Gastroesophageal sphincter (tissue), 3 donors: ENCODE results near the gene TRPV3.

Experiments
- POLR2AphosphoS5 ChIP-seq: sonication (generic); formaldehyde crosslinking; IDR thresholded peaks from one replicate; pipeline ENCODE4 v1.6.1; 2017; ENCODE audit warnings: antibody characterized with exemption
- TF ChIP-seq, protein P1 (sequence below), 4 experiments: fragments of 200-600 bp in 2 of 4; fragments of 450-650 bp in 2 of 4; sonication (generic) in 1 of 4; IDR thresholded peaks; one replicate each; pipeline ENCODE4 v1.5.1; 2017 to 2019; ENCODE audit warnings: antibody characterized with exemption in 4 of 4, mild to moderate bottlenecking in 2 of 4, moderate library complexity in 2 of 4

DNA sequence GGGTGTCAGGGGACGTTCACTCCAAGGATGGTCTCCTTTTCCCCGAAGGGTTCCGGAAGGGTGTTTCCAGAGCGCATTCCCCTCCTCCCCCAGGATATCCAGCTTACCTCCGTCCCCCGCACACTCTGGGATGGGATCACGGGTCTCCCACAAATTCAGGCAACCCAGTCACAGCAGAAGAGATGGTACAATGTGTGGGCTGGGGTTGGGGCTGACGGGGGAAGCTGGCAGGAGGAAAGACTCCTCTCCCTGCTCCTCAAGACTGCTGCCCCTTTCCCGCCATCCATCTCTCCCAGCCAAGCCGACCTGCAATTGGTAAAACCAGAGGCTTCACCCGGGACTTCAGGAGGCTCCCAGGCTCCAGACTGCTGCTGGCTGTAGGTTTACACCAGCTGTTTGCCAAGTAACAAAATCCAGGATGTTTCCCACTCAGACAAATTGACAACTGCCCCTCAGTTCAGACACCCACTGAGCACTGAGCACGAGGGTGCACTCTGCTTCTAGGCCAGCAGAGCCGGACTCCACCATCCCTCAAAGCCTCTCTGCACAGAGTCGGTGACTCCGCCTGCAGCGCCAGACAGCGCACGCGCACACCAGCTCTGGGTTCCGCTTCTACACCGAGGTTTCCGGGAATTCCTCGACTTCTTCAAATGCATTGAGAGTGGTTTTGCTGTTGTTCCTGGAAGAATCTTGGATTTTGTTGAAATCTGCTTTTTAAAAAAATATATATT, 44.1 kb downstream of the TRPV3 start:
- TF ChIP-seq, protein P1, sequence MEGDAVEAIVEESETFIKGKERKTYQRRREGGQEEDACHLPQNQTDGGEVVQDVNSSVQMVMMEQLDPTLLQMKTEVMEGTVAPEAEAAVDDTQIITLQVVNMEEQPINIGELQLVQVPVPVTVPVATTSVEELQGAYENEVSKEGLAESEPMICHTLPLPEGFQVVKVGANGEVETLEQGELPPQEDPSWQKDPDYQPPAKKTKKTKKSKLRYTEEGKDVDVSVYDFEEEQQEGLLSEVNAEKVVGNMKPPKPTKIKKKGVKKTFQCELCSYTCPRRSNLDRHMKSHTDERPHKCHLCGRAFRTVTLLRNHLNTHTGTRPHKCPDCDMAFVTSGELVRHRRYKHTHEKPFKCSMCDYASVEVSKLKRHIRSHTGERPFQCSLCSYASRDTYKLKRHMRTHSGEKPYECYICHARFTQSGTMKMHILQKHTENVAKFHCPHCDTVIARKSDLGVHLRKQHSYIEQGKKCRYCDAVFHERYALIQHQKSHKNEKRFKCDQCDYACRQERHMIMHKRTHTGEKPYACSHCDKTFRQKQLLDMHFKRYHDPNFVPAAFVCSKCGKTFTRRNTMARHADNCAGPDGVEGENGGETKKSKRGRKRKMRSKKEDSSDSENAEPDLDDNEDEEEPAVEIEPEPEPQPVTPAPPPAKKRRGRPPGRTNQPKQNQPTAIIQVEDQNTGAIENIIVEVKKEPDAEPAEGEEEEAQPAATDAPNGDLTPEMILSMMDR (IDR thresholded peaks at IDR 0.05), result no peak
- TF ChIP-seq POLR2AphosphoS5, result no peak
